ENCODE data around the gene FBLN1. TPM values are rescaled to one million over a fixed set of nuclear protein-coding genes. Genes with fewer than 3 reads are reported as not detected.
"Not testable (repeated sequence)": the region's sequence is repeated elsewhere in the genome, so short reads cannot be mapped to it uniquely, and the experiment has no call there.

Gene FBLN1, protein sequence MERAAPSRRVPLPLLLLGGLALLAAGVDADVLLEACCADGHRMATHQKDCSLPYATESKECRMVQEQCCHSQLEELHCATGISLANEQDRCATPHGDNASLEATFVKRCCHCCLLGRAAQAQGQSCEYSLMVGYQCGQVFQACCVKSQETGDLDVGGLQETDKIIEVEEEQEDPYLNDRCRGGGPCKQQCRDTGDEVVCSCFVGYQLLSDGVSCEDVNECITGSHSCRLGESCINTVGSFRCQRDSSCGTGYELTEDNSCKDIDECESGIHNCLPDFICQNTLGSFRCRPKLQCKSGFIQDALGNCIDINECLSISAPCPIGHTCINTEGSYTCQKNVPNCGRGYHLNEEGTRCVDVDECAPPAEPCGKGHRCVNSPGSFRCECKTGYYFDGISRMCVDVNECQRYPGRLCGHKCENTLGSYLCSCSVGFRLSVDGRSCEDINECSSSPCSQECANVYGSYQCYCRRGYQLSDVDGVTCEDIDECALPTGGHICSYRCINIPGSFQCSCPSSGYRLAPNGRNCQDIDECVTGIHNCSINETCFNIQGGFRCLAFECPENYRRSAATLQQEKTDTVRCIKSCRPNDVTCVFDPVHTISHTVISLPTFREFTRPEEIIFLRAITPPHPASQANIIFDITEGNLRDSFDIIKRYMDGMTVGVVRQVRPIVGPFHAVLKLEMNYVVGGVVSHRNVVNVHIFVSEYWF
- 0.26 and 1.0 TPM in 2 replicates for total RNA-seq

DNA sequence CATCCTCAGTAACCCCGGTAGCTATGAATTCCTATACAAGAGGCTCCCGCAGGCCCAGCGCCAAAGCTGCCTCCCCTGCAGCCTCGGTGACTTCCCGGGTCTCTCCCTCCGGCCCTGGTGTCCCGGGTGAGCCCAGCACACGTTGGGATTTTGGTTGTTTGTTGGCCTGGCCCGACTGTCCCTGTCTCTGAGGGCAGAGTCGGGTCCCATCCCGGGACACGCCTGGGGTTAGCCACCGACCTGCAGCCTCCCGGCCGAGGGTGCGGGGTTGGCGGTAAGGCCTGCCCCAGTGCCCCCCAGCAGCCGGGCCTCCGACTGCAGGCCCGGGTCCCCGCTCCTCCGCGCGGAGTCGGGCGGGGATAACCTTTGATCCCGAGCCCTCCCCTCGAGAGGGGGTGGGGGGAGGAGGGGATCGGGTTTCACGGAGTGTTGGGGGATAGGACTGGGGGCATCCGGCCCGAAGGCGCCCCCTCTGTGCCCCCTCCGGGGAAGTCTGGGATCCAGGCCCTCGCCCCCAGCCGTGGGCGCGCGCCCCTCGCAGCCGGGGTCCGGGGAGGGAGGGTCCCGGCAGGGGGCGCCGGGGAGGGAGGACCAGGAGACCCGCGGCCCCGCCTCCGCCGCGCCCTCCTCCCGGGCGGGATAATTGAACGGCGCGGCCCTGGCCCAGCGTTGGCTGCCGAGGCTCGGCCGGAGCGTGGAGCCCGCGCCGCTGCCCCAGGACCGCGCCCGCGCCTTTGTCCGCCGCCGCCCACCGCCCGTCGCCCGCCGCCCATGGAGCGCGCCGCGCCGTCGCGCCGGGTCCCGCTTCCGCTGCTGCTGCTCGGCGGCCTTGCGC lies at the start of gene FBLN1:
FBLN1 (plus strand) TSS at position 669 of the 835 bp plus-strand sequence; CDS start at position 772, 103 bp downstream.
- DNase-seq (ENCODE audit: low read depth in 2 of 2), result peak in 1 of 2 donors; percentile 7

DNA sequence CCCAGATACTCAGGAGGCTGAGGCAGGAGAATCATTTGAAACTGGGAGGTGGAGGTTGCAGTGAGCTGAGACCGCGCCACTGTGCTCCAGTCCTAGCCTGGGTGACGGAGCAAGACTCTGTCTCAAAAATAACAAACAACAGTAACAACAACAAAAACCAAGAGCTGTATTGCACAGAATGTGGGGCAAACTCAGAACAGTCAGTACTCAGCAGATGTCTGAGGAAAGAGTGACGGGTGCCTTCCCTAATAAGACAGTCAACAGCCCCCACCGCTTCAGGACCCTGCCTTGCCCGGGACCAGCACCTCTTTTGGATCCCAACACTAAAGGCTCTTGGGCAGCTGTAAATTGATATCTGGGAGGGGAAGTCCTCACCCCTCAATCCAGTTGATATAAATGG lies 48.9 kb upstream of the FBLN1 start:
- no peak for DNase-seq (ENCODE audit: low read depth in 2 of 2)

DNA sequence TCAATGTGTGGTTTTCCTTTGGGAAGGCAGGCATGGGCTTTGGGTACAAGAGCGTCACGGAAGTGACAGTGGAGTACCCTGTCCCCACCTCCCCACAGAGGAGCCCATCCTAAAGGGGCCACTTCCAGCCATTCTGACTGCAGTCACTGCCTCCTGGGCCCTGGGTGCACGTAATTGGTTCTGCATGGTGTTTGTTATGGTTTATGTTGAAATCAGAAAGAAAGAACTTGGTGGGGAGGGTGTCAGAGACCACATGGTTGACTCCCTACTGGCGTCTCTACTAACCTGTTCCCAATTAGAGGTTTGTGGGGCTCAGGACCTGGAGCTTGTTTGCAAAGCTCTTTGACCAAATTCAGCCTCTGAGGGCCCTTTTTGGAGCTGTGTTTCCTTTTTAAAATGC lies 48.4 kb upstream of the FBLN1 start:
- DNase-seq (ENCODE audit: low read depth in 2 of 2), result no peak

DNA sequence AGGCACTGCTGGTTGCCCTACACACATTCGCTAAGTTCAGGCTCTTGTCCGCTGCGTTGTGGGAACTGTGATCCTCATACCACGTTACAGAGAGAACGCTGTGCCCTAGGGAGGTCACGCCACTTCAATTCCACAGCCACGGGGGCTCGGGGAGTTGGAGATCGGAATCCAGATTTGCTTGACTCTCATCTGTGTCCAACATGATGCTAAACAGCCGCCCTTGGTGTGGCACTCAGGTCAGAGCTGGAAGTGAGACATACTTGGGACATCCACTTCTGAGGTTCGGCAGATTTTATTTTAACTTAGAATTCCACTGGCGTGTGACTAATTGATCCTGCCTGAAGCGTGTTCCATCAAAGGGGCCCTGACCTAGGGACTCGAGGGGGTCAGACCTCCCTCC lies 47.5 kb upstream of the FBLN1 start:
- no peak for DNase-seq (ENCODE audit: low read depth in 2 of 2)

DNA sequence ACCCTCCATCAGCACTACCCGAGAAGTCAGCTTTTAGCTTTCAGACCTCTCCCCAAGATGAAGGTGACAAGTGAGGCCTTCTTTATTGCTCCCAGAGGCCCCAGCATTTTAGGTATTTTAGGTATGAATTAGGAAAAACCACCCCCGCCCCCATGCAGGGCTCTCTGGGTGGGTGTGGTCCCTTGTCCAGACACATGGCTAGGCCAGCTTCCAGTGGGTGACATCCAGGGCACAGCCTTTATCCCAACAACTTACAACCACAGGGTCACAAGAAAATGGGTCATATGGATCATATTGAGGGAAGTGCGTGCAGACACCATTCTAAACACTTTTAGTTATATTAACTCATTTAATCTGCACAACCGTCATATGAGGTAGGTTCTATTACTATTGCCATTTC lies 47.1 kb upstream of the FBLN1 start:
- no peak for DNase-seq (ENCODE audit: low read depth in 2 of 2)

DNA sequence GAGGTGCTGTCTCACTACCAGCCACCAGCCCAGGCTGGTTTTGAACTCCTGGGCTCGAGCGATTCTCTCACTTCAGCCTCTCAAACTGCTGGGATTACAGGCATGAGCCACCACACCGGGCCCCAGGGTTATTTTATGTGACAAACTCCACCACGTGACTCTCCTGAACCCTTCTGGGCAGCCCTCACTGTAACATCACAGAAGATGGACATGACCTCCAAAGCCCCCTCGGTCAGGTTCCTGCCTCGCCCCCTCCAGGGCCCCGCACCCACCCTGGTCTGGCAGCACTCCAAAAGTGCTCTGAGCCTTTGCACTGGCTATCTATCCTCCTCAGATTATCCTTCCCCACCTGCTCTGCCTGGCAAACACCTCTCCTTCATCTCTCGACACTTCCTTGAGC lies 45.9 kb upstream of the FBLN1 start:
- DNase-seq (ENCODE audit: low read depth in 2 of 2), result no peak

DNA sequence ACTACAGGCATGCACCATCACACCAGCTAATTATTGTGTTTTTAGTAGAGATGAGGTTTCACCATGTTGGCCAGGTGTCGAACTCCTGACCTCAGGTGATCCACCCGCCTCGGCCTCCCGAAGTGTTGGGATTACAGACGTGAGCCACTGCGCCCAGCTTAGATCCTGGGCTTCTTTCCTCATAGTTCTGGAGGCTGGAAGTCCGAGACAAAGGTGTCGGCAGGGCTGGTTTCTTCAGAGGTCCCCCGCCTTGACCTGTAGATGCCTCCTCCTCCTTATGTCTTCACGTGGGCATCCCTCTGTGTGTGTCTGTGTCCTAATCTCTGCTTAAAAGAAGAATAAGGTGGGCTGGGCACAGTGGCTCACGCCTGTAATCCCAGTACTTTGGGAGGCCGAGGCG lies 44.2 kb upstream of the FBLN1 start:
- no peak for DNase-seq (ENCODE audit: low read depth in 2 of 2)

DNA sequence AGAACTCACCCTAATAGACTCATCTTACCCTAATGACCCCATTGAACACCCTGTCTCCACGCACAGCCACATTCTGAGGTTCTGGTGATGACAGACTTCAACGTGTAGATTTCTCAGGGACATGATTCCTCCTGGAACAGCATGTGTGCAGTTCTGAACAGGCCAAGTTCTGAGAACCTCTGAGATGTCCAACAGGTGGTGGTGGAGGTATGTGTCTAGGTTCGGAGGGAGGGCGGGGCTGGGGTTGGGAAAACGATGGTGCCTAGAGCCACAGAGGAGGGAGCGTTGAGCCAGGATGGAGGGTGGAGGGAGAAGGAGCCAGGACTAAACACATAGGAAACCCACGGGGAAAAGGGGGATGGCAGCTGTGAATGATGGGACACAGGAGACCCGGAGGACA lies 43.4 kb upstream of the FBLN1 start:
- DNase-seq (ENCODE audit: low read depth in 2 of 2), result no peak

DNA sequence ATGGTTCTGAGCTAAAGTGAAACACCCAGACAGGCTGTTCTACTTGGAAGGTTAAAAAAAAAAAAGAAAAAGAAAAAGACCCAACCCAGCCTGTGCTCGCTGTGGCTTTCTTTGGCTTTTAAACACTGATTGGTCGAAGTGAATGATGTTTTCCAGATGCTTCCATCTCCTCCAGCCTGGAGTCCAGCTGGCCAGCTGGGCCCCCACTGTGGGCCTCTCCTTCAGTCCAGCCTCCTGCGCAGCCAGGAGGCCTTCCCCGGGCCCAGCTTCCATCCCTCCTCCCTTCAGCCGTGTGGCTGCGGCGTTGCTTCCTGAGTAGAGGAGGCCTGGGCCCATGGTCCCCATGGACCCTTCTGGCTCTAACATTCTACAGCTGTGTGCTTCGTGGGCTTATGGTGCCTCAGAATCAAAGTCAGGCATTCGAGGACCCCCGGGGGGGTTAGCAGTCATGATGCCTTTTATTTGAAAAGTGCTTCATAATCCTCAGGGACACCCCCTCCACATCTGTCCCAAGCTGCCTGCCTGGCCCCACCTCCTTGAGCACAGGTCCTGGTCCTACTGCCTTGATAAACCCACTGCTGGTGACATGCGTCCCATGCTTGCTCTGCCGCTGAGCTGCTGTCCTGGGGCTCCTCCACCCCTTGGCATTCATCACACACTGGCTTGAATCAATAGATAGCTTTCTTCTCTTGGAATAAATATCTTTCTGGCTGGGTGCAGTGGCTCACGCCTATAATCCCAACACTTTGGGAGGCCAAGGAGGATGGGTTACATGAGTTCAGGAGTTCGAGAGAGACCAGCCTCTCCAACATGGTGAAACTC lies 42.2 kb upstream of the FBLN1 start:
- DNase-seq (ENCODE audit: low read depth in 2 of 2), result no peak

DNA sequence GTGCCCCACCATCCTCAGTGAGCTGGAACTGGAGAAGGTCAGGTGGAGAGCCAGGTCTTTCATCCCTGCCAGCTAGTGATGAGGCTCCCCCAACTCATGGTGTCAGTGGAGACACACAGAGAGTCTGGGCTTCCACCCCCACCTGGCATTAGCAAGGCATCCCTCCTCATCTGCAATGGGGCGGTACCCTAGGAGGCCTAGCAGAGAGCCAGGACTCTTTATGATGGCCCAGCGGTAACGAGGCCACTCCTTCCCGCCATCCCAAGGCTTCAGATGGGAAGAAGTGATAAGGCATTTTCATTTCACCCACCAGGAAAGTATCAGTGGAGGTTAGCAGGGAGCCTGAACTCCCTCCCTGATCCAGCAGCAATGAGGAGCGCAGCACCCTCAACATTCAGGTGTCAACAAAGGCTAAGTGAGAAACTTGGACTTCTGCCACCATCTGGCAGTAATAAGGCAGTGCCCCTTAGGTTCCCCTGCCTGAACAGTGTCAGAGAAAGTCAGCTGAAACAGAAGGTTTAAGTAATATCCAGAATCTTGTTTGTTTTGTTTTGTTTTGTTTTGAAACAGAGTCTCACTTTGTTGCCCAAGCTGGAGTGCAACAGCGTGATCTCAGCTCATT lies 40.5 kb upstream of the FBLN1 start:
- peak in 1 of 2 donors; percentile 5 for DNase-seq (ENCODE audit: low read depth in 2 of 2)

DNA sequence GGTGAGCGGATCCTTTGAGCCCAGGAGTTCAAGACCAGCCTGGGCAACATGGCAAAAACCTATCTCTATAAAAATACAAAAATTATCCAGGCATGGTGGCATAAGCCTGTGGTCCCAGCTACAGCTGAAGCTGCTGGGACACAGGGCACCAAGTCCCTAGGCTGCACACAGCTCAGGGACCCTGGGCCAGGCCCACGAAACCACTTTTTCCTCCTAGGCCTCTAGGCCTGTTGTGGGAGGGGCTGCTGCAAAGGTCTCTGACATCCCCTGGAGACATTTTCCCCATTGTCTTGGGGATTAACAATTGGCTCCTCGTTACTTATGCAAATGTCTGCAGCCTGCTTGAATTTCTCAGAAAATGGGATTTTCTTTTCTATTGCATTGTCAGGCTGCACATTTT lies 39.0 kb upstream of the FBLN1 start:
- DNase-seq (ENCODE audit: low read depth in 2 of 2), result not testable (repeated sequence)

DNA sequence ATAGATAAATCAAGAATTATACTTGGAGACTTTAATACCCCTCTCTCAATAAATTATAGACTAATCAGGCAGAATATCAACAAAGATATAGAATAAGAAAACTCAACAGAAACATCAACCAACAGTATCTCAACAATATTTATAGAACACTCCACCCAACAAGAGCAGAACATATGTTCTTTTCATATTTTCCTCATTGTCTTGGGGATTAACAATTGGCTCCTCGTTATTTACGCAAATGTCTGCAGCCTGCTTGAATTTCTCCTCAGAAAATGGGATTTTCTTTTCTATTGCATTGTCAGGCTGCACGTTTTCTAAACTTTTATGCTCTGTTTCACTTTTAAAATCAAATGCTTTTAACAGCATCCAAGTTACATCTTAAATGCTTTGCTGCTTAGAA lies 37.0 kb upstream of the FBLN1 start:
- DNase-seq (ENCODE audit: low read depth in 2 of 2), result no peak

DNA sequence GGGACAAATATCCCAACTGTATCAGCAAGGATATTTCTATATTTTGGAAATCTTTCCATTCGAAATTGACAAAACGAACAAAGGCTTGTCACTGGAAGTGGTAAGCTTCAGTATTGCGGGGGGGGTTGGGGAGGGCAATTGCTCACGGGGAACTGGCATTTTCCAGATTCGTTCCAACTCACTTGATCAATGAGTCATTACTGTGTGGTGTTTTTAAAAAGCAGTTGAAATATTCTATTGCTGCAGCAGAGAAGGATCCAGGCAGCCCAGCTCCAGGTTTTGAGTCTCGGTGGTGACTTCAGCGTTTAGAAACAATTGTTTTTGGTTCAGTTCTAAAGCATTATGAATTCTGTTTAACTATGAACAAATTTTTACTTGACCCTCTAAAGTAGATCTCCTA lies 33.8 kb upstream of the FBLN1 start:
- no peak for DNase-seq (ENCODE audit: low read depth in 2 of 2)

DNA sequence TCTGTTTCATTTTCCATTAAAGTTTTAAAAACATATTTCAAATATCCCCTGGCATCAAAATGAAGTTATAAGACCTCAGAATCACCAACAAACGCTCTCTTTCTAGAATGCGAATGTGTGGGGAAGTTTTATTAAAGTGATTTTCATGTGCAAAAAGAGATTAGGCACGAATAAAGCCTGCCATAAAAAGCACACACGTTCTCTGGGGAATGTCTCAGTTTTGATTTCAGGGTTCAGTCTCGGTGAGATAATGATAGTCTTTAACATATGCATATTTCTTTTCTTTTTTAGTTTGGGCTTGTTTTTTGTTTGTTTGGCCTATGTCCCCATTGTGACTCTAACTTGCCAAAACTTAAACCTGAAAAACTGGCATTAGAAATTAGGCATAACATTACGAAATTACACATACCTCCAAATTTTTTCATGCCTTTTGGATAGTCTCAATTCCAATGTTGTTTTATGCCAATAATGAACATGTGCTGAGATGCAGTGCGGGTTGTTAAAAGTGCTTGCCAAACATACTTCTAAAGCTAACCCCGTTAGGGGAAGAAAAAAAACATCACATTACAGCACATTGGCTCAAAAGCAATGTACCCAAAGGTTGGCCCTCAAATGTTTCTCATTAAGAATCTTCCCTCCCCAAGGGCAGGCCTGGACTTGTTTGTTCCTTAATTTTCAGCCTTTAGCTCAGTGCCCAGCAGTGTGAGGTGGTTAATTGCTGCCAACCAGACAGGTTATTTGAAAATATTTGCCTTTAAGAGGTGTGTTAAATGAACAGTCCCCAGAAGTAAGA lies 33.2 kb upstream of the FBLN1 start:
- no peak for DNase-seq (ENCODE audit: low read depth in 2 of 2)

DNA sequence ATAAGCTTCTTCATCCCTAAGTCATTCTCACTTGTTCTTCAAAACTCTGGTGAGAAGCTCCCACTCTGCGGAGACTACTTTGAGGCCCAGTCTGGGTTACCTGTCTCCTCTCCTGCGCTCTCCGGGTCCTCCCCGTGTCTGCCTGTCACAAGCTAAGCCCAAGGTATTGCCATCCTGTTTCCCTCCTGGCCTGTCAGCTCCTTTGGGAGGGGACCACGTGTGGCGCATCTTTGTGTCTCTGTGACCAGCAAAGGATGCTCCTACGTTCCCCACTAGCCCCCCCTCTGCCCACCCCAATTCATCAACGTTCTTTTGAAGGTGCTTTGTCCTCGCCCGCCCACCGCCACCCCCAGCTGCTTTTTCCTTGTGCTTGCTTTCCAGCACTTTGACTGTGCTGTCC lies 31.8 kb upstream of the FBLN1 start:
- DNase-seq (ENCODE audit: low read depth in 2 of 2), result no peak

DNA sequence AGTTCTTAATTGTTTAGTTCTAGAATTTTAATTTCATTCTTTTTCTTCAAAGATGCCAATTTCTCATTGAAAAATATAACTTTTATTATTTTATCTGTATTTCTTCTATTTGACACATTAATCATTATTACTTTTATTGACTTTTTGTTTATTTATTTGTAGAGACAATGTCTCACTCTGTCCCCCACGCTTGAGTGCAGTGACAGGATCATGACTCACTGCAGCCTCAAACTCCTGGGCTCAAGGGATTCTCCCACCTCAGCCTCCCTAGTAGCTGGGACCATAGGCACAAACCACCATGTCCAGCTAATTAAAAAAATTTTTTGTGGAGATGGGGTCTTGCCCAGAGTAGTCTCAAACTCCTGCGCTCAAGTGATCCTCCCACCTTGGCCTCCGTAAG lies 30.3 kb upstream of the FBLN1 start:
- no peak for DNase-seq (ENCODE audit: low read depth in 2 of 2)

DNA sequence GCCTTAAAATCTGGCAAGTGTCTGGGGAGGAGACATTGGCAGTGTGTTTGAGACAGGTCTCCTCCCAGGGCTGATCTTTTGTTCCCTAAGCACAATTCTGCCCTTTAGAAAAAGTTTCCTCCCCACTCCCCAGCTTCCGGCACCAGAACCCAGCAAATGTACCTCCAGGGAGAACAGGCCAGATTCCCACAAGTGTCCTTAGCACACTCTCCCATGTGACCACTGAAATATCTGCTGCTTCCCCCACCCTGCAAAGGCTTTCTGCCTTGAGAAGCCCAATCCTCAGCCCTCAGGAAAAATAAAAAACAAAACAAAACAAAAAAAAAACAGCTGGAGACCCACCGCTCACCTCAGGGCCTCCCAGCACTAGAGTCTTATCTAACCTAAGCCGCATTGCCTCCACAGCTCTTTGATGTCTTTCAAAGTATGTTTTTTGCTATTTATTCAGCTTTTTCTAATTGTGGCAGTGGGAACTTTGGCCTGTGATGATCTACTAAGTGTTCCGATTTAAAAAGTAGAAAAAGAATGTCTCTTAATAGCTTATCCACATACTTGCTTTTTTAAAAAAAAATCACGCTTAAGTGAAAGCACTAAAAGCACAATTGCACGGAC lies 29.0 kb upstream of the FBLN1 start:
- no peak for DNase-seq (ENCODE audit: low read depth in 2 of 2)

DNA sequence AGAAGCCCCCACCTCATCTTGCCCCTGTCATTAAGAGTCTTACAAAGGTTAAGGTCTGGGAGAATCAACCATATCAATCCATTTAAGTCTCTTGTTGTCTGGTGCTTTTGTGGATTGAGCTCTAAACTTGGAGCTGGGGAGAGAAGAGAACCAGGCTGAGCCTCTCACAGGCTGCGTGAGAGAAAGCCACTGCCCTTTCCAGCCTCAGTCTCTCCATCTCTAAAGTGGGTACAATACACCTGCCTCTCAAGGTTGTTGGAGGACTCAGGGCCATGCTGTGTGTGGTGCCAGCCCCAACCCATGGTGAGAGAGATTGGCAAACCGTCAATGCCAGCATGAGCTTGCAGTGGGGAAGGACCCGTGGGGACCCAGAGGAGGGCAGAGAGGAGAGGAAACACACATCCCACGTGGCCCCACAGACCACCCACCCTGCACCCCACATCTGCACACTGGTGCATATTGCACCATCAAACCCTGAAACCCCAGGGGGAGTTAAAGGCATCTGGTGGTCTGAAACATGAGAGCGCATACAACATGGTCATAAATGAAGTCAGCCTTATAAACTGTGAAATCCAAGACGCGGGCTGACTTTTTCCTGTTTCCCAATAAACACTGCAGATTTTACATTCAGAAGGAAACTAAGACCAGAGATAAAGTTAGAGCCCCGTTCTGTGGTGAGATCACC lies 27.5 kb upstream of the FBLN1 start:
- DNase-seq (ENCODE audit: low read depth in 2 of 2), result no peak

Data from dermis microvascular lymphatic vessel endothelial cell (primary cell).